Measurements from ENCODE around the gene ANKFY1. TPM values are rescaled to one million over a fixed set of nuclear protein-coding genes. Genes with fewer than 3 reads are reported as not detected.

The ANKFY1 gene
- total and polyA plus RNA-seq, 7 experiments from 2014 or later = 11.7 to 84.5 (median 61.5) TPM

- H3K27ac Mint-ChIP-seq = no peak overlapping the region
These were observed 78.1 kb downstream of the ANKFY1 start for GRCh38 chr17:4185656-4186055.

GRCh38 chr17:4184811-4185210, 79.0 kb downstream of the ANKFY1 start:
- peaks cover 4 to 17% (median 12%) of the 10 kb centered on the region in 7 donors for H3K4me1 Mint-ChIP-seq
- no peaks in the 10 kb centered on the region for H3K27me3 Mint-ChIP-seq
- ChIA-PET POLR2A (no interaction called here), CTCF (no interaction called here)
- no peak for ATAC-seq
- H3K9me3 Mint-ChIP-seq = peaks cover 0 to 6% (median 0%) of the 10 kb centered on the region in 11 donors
- H3K4me3 Mint-ChIP-seq = no peak overlapping the region
- no peak for DNase-seq
- Histone ChIP-seq H3K27ac (ENCODE audit: low read depth, low read length) (no peak overlapping the region), H3K27me3 (ENCODE audit: control insufficient read depth in 2 of 2, insufficient read depth in 2 of 2, low read length in 2 of 2) (no peaks in the 10 kb centered on the region), H3K4me3 (ENCODE audit: low read length) (no peak overlapping the region), H3K4me1 (ENCODE audit: control insufficient read depth in 2 of 2, insufficient read depth in 2 of 2, low read length in 2 of 2) (peaks cover 0 to 8% of the 10 kb centered on the region in 2 donors), H3K36me3 (ENCODE audit: control insufficient read depth in 2 of 3, insufficient read depth in 3 of 3, low read length in 3 of 3) (peaks cover 4 to 75% (median 8%) of the 10 kb centered on the region in 3 experiments), H3K9me3 (ENCODE audit: control insufficient read depth in 2 of 3, low read length in 3 of 3) (no peaks in the 10 kb centered on the region)
- peaks cover 4 to 53% (median 27%) of the 10 kb centered on the region in 5 donors for H3K36me3 Mint-ChIP-seq
- no peak overlapping the region for H3K27ac Mint-ChIP-seq
- intact Hi-C loops (cut with micrococcal nuclease) = no loop called here

More at GRCh38 chr17:4185656-4186055, 78.1 kb downstream of the ANKFY1 start:
- Mint-ChIP-seq H3K27me3 (no peaks in the 10 kb centered on the region), H3K9me3 (peaks cover 0 to 6% (median 0%) of the 10 kb centered on the region in 11 donors), H3K36me3 (peaks cover 4 to 51% (median 29%) of the 10 kb centered on the region in 5 donors), H3K4me1 (peaks cover 4 to 20% (median 12%) of the 10 kb centered on the region in 7 donors), H3K4me3 (no peak overlapping the region)
- ATAC-seq = no peak
- peaks cover 3 to 76% (median 8%) of the 10 kb centered on the region in 3 experiments for H3K36me3 ChIP-seq (ENCODE audit: control insufficient read depth in 2 of 3, insufficient read depth in 3 of 3, low read length in 3 of 3)
- H3K9me3 ChIP-seq (ENCODE audit: control insufficient read depth in 2 of 3, low read length in 3 of 3) = no peaks in the 10 kb centered on the region
- H3K4me1 ChIP-seq (ENCODE audit: control insufficient read depth in 2 of 2, insufficient read depth in 2 of 2, low read length in 2 of 2) = peaks cover 0 to 8% of the 10 kb centered on the region in 2 donors
- CTCF ChIA-PET = no interaction called here
- no peak for DNase-seq
- POLR2A ChIA-PET = interaction anchor here (1.3 kb wide), 1 partner anchor 9 kb away, joined by 5 read pairs; no protein-coding TSS in a partner anchor
- no peaks in the 10 kb centered on the region for H3K27me3 ChIP-seq (ENCODE audit: control insufficient read depth in 2 of 2, insufficient read depth in 2 of 2, low read length in 2 of 2)
- no peak overlapping the region for H3K27ac ChIP-seq (ENCODE audit: low read depth, low read length)
- no peak overlapping the region for H3K4me3 ChIP-seq (ENCODE audit: low read length)
- intact Hi-C loops (cut with micrococcal nuclease) = no loop called here

GRCh38 chr17:4182043-4182442, 81.7 kb downstream of the ANKFY1 start:
- peaks cover 6 to 9% of the 10 kb centered on the region in 2 donors for H3K4me1 ChIP-seq (ENCODE audit: control insufficient read depth in 2 of 2, insufficient read depth in 2 of 2, low read length in 2 of 2)
- Mint-ChIP-seq H3K36me3 (peaks cover 4 to 68% (median 34%) of the 10 kb centered on the region in 5 donors), H3K4me3 (no peak overlapping the region), H3K9me3 (peaks cover 0 to 3% (median 0%) of the 10 kb centered on the region in 11 donors), H3K27ac (peak overlapping the region in 4 of 9 donors; percentile 2 to 62 (median 29)), H3K4me1 (peaks cover 13 to 24% (median 16%) of the 10 kb centered on the region in 7 donors), H3K27me3 (no peaks in the 10 kb centered on the region)
- H3K36me3 ChIP-seq (ENCODE audit: control insufficient read depth in 2 of 3, insufficient read depth in 3 of 3, low read length in 3 of 3) = peaks cover 11 to 80% (median 14%) of the 10 kb centered on the region in 3 experiments
- no peaks in the 10 kb centered on the region for H3K9me3 ChIP-seq (ENCODE audit: control insufficient read depth in 2 of 3, low read length in 3 of 3)
- H3K27ac ChIP-seq (ENCODE audit: low read depth, low read length) = no peak overlapping the region
- no peaks in the 10 kb centered on the region for H3K27me3 ChIP-seq (ENCODE audit: control insufficient read depth in 2 of 2, insufficient read depth in 2 of 2, low read length in 2 of 2)
- ChIA-PET CTCF (no interaction called here), POLR2A (no interaction called here)
- H3K4me3 ChIP-seq (ENCODE audit: low read length) = no peak overlapping the region
- DNase-seq (no peak), ATAC-seq (no peak)
- intact Hi-C loops (cut with micrococcal nuclease) = no loop called here

- no peak overlapping the region for H3K4me3 ChIP-seq (ENCODE audit: low read length)
- no peak overlapping the region for H3K27ac ChIP-seq (ENCODE audit: low read depth, low read length)
- ChIA-PET POLR2A (no interaction called here), CTCF (no interaction called here)
- no peak for ATAC-seq
- H3K9me3 ChIP-seq (ENCODE audit: control insufficient read depth in 2 of 3, low read length in 3 of 3) = no peaks in the 10 kb centered on the region
- Mint-ChIP-seq H3K9me3 (peaks cover 0 to 1% (median 0%) of the 10 kb centered on the region in 11 donors), H3K4me1 (peaks cover 23 to 37% (median 28%) of the 10 kb centered on the region in 7 donors), H3K36me3 (peaks cover 0 to 58% (median 28%) of the 10 kb centered on the region in 5 donors), H3K27me3 (no peaks in the 10 kb centered on the region), H3K27ac (no peak overlapping the region), H3K4me3 (no peak overlapping the region)
- no peaks in the 10 kb centered on the region for H3K27me3 ChIP-seq (ENCODE audit: control insufficient read depth in 2 of 2, insufficient read depth in 2 of 2, low read length in 2 of 2)
- peaks cover 18 to 22% of the 10 kb centered on the region in 2 donors for H3K4me1 ChIP-seq (ENCODE audit: control insufficient read depth in 2 of 2, insufficient read depth in 2 of 2, low read length in 2 of 2)
- H3K36me3 ChIP-seq (ENCODE audit: control insufficient read depth in 2 of 3, insufficient read depth in 3 of 3, low read length in 3 of 3) = peaks cover 11 to 68% (median 14%) of the 10 kb centered on the region in 3 experiments
- intact Hi-C loops (cut with micrococcal nuclease) = no loop called here
- DNase-seq = no peak
These were observed 83.0 kb downstream of the ANKFY1 start for GRCh38 chr17:4180791-4181190.

GRCh38 chr17:4179071-4179470, 84.7 kb downstream of the ANKFY1 start:
- Histone ChIP-seq H3K36me3 (ENCODE audit: control insufficient read depth in 2 of 3, insufficient read depth in 3 of 3, low read length in 3 of 3) (peaks cover 13 to 61% (median 14%) of the 10 kb centered on the region in 3 experiments), H3K27ac (ENCODE audit: low read depth, low read length) (no peak overlapping the region), H3K9me3 (ENCODE audit: control insufficient read depth in 2 of 3, low read length in 3 of 3) (no peaks in the 10 kb centered on the region), H3K4me3 (ENCODE audit: low read length) (no peak overlapping the region), H3K27me3 (ENCODE audit: control insufficient read depth in 2 of 2, insufficient read depth in 2 of 2, low read length in 2 of 2) (no peaks in the 10 kb centered on the region), H3K4me1 (ENCODE audit: control insufficient read depth in 2 of 2, insufficient read depth in 2 of 2, low read length in 2 of 2) (peaks cover 36 to 39% of the 10 kb centered on the region in 2 donors)
- peaks cover 0 to 53% (median 25%) of the 10 kb centered on the region in 5 donors for H3K36me3 Mint-ChIP-seq
- peak overlapping the region in 4 of 9 donors; percentile 23 to 60 (median 46) for H3K27ac Mint-ChIP-seq
- no peak overlapping the region for H3K4me3 Mint-ChIP-seq
- intact Hi-C loops (cut with micrococcal nuclease) = no loop called here
- DNase-seq (no peak), ATAC-seq (no peak)
- ChIA-PET POLR2A (interaction anchor here (0.5 to 9.8 kb wide), 5 partner anchors 9 to 70 kb away, joined by 3 to 132 read pairs (median 5); partner anchors contain the start of genes CYB5D2 and ZZEF1), CTCF (interaction anchor here (0.6 kb wide), 2 partner anchors 21 to 232 kb away, joined by 3 to 4 read pairs; no protein-coding TSS in a partner anchor)
- no peaks in the 10 kb centered on the region for H3K27me3 Mint-ChIP-seq
- H3K9me3 Mint-ChIP-seq = no peaks in the 10 kb centered on the region
- peaks cover 34 to 52% (median 45%) of the 10 kb centered on the region in 7 donors for H3K4me1 Mint-ChIP-seq

- Histone ChIP-seq H3K4me1 (ENCODE audit: control insufficient read depth in 2 of 2, insufficient read depth in 2 of 2, low read length in 2 of 2) (peaks cover 40 to 43% of the 10 kb centered on the region in 2 donors), H3K36me3 (ENCODE audit: control insufficient read depth in 2 of 3, insufficient read depth in 3 of 3, low read length in 3 of 3) (peaks cover 15 to 61% (median 17%) of the 10 kb centered on the region in 3 experiments), H3K4me3 (ENCODE audit: low read length) (no peak overlapping the region), H3K9me3 (ENCODE audit: control insufficient read depth in 2 of 3, low read length in 3 of 3) (no peaks in the 10 kb centered on the region), H3K27ac (ENCODE audit: low read depth, low read length) (no peak overlapping the region), H3K27me3 (ENCODE audit: control insufficient read depth in 2 of 2, insufficient read depth in 2 of 2, low read length in 2 of 2) (no peaks in the 10 kb centered on the region)
- ChIA-PET POLR2A (interaction anchor here (0.5 to 9.8 kb wide), 5 partner anchors 9 to 69 kb away, joined by 3 to 132 read pairs (median 5); partner anchors contain the start of genes CYB5D2 and ZZEF1), CTCF (interaction anchor here (0.6 kb wide), 1 partner anchor 22 kb away, joined by 3 read pairs; no protein-coding TSS in a partner anchor)
- DNase-seq = no peak
- H3K4me1 Mint-ChIP-seq = peaks cover 37 to 56% (median 49%) of the 10 kb centered on the region in 7 donors
- peak overlapping the region; percentile 53 to 100 (median 96) for H3K27ac Mint-ChIP-seq
- no peaks in the 10 kb centered on the region for H3K9me3 Mint-ChIP-seq
- intact Hi-C loops (cut with micrococcal nuclease) = no loop called here
- H3K36me3 Mint-ChIP-seq = peaks cover 0 to 49% (median 21%) of the 10 kb centered on the region in 5 donors
- H3K4me3 Mint-ChIP-seq = peak overlapping the region in 6 of 10 donors; percentile 53 to 93 (median 73)
- no peaks in the 10 kb centered on the region for H3K27me3 Mint-ChIP-seq
- ATAC-seq = no peak
These were observed 85.1 kb downstream of the ANKFY1 start for GRCh38 chr17:4178651-4179050.

All from naive thymus-derived CD4-positive, alpha-beta T cell (primary cell).